AG08396 (cell line): ENCODE data around the gene IL25.

Experiments
- DNase-seq: peaks from one replicate; pipeline ENCODE4 v3.0.0; 2012; ENCODE audit warnings: low spot score, mixed read lengths

The IL25 gene

GRCh38 chr14:23353433-23353780 lies 19.2 kb upstream of the IL25 start:
- no peak for DNase-seq

- no peak for DNase-seq
Observed at GRCh38 chr14:23354990-23355389, 17.6 kb upstream of the IL25 start.

- no peak for DNase-seq
Observed at GRCh38 chr14:23355871-23356435, 16.7 kb upstream of the IL25 start.

- DNase-seq = no peak
Observed at GRCh38 chr14:23356662-23357061, 15.9 kb upstream of the IL25 start.

DNA sequence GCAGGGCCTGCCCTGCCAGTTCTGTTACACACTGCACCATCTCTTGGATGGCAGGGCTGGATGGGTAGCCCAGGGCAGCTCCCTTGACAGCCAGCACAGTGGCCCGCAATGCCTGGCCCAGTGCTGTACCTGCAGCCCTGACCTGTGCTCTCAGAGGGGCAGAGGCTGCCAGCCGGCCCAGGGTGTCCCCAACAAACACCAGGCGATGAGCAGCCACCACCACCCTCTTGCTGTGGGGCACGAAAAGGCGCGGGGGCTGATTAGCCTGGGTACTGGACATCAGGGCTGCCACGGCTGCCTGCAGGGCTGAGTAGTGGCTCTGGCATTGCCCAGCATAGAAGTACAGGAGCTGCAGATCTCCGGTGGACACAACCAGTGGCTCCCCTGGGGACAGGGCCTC lies 15.3 kb upstream of the IL25 start:
- no peak for DNase-seq

- DNase-seq = no peak
Observed at GRCh38 chr14:23358042-23358441, 14.6 kb upstream of the IL25 start.

DNA sequence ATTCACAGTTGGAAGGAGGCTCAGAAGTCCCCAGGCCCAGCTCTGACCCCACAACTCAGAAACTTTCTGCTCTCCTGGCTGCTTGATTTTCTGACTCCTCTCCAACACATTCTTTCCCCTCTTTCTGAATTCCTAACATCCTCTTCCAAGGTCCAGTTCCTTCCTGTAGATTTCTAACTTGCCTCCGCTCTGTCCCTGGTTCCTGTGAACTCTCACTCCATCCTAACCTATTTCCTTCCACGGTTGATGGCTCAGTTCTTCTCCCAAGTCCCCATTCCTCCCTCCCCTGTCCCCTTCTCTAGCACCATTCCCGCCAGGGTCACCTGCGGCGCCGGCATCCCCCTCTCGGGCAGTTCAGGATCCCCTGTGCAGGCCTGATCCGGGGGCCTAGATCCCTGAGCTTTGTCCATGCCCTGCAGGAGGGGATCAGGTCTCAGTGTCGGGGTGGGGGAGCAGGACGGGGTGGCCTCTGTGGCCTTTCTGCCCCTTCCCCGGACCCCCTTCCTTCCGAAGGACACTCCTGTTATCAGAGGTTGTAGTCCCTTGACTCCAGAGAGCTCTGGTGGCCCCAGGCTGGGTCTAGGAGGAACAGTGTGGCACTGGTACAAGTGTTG lies 13.9 kb upstream of the IL25 start:
- no peak for DNase-seq

DNA sequence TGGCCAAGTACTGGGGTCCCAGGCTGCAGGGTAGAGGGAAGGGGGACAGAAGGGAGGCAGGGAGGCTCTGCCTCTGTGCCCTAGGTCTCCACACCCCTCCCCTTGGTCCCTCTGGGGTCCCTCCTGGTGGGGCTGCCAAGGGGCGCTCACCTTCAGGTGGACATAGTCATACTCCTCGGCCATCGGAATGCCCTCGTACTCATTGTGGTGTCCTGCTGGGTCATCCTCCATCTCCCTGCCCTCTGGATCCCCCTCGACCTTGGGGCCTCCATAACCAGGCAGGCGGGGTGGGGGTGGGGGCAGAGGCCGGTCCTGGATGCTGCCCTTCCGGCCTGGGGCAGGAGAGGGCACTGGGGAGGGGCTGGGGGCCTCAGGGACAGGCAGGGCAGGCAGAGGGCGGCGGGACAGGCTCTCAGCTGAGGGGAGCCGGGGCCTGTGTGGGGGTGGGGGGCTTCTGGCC lies 13.4 kb upstream of the IL25 start:
- no peak for DNase-seq

DNA sequence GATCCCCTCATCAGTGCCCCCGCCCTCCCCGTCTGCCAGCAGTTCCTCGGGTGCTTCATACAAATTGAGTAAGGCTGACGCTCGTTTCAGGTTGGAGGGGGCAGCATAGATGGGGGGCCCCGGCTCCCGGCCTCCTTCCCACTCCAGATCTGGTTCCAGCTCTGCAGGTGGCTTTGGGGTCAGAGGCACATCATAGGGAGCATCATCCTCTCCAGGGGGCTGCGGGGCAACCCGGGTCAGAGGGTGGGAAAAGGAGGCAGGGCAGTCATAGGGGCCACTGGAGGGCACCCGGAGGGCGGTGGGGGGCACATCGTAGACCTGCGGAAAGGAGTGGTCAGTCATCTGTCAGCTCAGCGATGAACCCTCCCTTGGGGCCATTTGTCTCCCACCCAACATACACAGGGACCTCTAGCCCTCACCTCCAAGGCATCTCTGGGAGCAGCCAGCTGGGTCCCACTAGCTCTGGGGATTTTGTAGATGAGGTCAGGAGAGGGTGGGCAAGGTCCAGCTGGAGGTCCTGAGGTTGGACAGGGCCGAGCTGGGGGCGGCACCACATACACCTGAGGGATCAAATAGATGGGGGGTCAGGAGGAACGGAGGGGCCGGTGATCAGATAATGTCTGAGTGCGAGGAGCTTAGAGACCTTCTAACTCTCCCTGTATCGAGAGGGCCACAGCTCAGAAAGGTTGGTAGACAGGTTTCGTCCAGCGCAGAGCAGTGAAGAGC lies 12.7 kb upstream of the IL25 start:
- DNase-seq = no peak

DNA sequence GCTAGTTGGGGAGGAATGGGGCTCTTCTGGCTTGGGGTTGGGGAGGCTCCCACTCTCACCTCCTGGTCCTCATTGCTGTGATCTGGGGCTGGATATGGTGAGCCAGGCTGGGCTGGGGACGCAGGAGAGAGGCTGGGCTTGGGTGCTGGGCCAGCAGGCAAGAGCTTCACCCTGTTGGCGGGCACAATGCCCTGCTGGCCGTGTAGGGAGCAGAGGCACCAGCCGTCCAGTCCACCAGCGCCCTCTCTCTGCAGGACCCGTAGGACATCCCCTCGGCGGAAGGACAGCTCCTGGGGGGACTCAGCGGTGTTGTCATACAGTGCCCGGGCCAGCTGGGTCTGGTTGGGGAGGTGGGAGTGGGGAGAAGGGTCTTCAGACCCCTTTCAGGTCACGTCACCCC lies 12.1 kb upstream of the IL25 start:
- DNase-seq = no peak

GRCh38 chr14:23361320-23361719 lies 11.3 kb upstream of the IL25 start:
- DNase-seq = peak; percentile 85

- DNase-seq = no peak
Observed at GRCh38 chr14:23361763-23362162, 10.8 kb upstream of the IL25 start.

DNA sequence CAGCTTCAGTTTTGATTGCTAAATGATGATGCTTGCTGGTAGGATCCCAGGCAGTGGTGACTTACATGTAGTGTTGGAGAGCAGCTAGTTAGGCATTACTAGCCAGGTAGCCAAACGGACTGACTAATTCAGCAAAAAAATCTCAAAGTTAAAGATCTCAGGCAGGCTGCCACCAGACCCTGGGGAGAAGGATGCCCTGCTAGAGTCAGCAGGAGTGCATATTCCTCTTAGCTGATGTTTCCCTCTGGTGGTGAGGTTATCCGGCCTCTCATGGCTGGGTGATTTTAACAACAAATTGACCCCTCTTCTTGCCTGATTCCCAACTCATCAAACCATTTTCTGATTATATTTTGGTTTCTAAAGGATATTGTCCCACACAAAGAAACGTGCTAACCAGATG lies 10.4 kb upstream of the IL25 start:
- DNase-seq = no peak

GRCh38 chr14:23364164-23365035 lies 8.2 kb upstream of the IL25 start:
- peak; percentile 42 for DNase-seq

GRCh38 chr14:23365036-23365731 lies 7.4 kb upstream of the IL25 start, which contains the start of gene EFS:
TSS of gene EFS (minus strand) at chr14:23365172. CDS start at chr14:23365025, 147 bp downstream.
- peak; percentile 54 for DNase-seq

GRCh38 chr14:23365732-23366425 lies 6.7 kb upstream of the IL25 start:
- peak; percentile 46 for DNase-seq

- DNase-seq = peak; percentile 77
Observed at GRCh38 chr14:23366426-23366921, 6.1 kb upstream of the IL25 start.

DNA sequence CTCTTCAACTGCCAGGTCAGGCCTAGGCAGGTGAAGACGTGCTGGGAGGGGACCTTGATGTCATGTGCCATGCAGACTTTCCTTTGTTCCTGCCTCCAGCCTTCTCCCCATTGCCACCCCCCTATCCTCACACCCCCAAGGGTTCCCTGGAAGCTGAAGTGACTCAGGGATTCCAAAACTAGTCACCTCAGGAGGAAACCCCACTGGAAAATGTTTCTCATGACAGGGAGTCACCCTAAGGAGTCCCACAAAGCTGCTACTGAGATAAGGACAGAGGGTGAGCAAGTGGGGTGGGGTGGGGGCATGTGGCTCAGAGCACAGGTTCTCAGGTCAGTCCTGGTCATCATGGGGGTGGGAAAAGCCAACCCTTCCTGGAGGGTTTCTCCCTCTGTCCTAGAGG lies 2.4 kb upstream of the IL25 start:
- DNase-seq = no peak

DNA sequence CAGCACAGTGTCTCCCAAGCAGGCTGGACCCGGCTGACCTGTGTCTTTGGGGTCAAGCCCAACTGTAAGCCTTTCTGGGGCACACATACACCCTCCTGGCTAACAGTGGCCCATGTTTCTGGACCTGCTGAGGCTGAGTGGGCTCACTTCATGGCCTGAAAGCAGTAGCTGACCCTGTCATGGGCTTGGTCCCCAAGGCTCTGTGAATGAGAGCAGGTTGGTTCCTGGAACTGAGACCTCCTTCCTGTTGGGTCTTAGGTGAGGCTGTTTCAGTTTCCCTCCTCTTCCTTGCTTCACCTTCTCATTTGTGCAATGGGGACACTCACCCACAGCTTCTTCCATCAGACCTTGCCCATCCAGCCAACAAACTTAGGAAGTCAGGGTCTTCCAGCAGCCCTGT lies 744 bp upstream of the IL25 start:
- DNase-seq = no peak

DNA sequence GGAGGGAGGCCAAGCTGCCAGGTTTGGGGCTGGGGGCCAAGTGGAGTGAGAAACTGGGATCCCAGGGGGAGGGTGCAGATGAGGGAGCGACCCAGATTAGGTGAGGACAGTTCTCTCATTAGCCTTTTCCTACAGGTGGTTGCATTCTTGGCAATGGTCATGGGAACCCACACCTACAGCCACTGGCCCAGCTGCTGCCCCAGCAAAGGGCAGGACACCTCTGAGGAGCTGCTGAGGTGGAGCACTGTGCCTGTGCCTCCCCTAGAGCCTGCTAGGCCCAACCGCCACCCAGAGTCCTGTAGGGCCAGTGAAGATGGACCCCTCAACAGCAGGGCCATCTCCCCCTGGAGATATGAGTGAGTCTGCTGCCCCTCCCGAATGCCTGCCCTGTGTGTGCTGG lies 432 bp downstream of the IL25 start:
- DNase-seq = no peak
